Subcutaneous abdominal adipose tissue (tissue), 5 donors: Measurements from ENCODE around the gene ZNF107.

Source experiments
- H3K27ac ChIP-seq: one replicate; pipeline ENCODE4 v1.7.0; 2013; ENCODE audit warnings: low read depth, mild to moderate bottlenecking, inconsistent platforms, low read length, moderate library complexity
- H3K27me3 ChIP-seq, 5 donors: one replicate each; pipeline ENCODE4 v1.7.0; 2013; ENCODE audit warnings: low read length in 5 of 5, inconsistent platforms in 1 of 5; ENCODE audit not compliant: control insufficient read depth in 5 of 5, insufficient read depth in 4 of 5
- H3K36me3 ChIP-seq, 5 donors: one replicate each; pipeline ENCODE4 v1.7.0; 2013; ENCODE audit warnings: low read length in 5 of 5; ENCODE audit not compliant: control insufficient read depth in 5 of 5, insufficient read depth in 5 of 5
- H3K4me1 ChIP-seq, 5 donors: one replicate each; pipeline ENCODE4 v1.7.0; 2013; ENCODE audit warnings: low read length in 5 of 5, mild to moderate bottlenecking in 3 of 5, moderate library complexity in 1 of 5; ENCODE audit not compliant: control insufficient read depth in 5 of 5, insufficient read depth in 5 of 5
- H3K4me3 ChIP-seq, 5 donors: one replicate each; pipeline ENCODE4 v1.7.0; 2013; ENCODE audit warnings: low read length in 5 of 5, low read depth in 1 of 5
- H3K9ac ChIP-seq, 5 donors: one replicate each; pipeline ENCODE4 v1.7.0; 2013; ENCODE audit warnings: low read length in 5 of 5, mild to moderate bottlenecking in 4 of 5, moderate library complexity in 3 of 5
- H3K9me3 ChIP-seq, 5 donors: one replicate each; pipeline ENCODE4 v1.7.0; 2013; ENCODE audit warnings: low read length in 5 of 5; ENCODE audit not compliant: control insufficient read depth in 5 of 5
- donor health status: healthy.
- donor health status: healthy.
- donor health status: healthy.
- donor health status: healthy.
- donor health status: healthy.

ZNF107 gene

DNA sequence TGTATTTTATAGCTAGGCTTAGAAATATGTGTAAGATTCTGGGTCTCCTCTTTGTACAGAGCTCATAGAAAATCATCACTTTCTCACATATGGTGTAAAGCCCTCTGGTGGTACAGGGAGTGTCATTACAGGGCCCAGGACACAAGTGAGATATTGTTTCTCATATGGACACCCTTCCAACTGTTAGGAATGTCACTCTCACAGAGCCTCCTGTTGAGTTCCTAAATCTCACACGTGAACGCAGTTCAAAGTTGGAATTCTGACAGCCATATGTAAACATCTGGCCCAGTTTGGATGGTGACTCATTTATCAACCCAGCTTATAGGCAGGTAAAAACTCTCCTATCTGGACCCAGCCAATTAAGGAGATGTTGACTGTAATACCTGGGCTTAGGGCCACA lies 35.4 kb upstream of the ZNF107 start:
- no peaks in the 10 kb centered on the region for H3K4me1 ChIP-seq
- no peak overlapping the region for H3K4me3 ChIP-seq
- H3K36me3 ChIP-seq, result no peaks in the 10 kb centered on the region
- no peaks in the 10 kb centered on the region for H3K27me3 ChIP-seq
- no peak overlapping the region for H3K27ac ChIP-seq
- H3K9me3 ChIP-seq, result no peaks in the 10 kb centered on the region
- no peak overlapping the region for H3K9ac ChIP-seq

DNA sequence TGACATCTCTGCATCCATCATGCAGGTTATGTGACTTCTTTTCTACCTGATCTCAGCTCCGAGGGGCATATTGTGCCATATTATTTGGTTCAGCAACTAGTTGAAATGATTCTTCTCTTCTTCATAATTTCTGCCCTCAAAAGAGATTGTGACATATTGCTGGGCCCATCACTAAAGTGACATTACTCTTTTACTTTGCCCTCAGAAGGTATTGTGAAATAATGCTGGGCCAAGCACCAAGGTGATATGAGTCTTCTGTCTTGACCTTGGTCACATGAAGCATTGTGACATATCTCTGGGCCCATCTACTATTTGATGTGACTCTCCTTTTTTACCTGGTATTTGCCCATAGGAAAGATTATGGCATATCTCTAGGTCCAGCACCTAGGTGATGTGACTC lies 33.9 kb upstream of the ZNF107 start:
- no peaks in the 10 kb centered on the region for H3K36me3 ChIP-seq
- H3K4me1 ChIP-seq, result no peaks in the 10 kb centered on the region
- no peak overlapping the region for H3K4me3 ChIP-seq
- no peaks in the 10 kb centered on the region for H3K27me3 ChIP-seq
- H3K27ac ChIP-seq, result no peak overlapping the region
- no peak overlapping the region for H3K9ac ChIP-seq
- no peaks in the 10 kb centered on the region for H3K9me3 ChIP-seq

DNA sequence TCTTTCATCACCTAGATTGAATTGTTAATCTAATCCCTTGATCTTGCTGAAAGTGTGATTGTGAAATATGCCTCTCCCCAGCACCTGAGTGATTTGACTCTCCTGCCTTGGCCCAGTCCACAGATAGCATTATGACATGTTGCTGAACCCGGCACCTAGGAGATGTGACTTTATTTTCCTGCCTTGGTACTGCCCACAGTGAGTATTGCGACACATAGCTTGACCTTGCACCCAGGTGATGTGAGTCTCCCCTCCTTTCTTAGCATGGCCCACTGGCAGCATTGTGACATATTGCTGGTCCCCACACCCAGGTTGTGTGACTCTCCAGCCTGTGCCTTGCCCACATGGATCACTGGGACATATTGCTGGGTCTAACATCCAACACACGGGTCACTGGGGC lies 32.5 kb upstream of the ZNF107 start:
- Histone ChIP-seq H3K4me3 (no peak overlapping the region), H3K9me3 (no peaks in the 10 kb centered on the region), H3K36me3 (no peaks in the 10 kb centered on the region), H3K9ac (no peak overlapping the region), H3K4me1 (no peaks in the 10 kb centered on the region), H3K27me3 (no peaks in the 10 kb centered on the region), H3K27ac (no peak overlapping the region)

DNA sequence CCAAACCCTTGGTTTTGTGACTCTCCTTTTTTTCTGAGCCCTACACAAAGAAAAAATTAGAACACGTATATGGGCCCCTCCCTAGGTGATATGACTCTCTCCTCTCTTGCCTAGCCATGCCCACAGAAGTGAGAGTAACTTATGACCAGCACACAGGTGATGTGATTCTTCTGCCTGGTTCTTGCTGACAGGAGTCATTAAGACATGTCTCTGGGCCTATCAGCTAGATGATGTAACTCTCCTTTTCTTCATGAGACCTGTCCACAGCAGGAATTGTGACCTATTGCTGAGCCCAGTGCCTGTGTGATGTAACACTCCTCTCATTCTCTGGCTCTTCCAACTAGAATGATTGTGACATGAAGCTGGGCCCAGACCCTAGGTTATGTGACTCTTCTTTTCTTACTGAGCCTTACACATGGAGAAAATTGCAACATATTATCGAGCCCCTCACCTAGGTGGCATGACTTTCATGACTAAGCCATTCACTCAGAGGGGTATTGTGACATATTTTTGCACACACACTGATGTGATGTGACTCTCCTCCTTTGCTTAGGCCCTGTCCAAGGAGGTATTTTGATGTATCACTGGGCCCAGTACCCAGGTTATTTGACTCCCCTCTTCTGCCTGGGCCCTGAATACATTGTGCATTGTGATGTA lies 31.4 kb upstream of the ZNF107 start:
- Histone ChIP-seq H3K36me3 (no peaks in the 10 kb centered on the region), H3K9ac (no peak overlapping the region), H3K4me1 (no peaks in the 10 kb centered on the region), H3K27ac (no peak overlapping the region), H3K27me3 (no peaks in the 10 kb centered on the region), H3K9me3 (no peaks in the 10 kb centered on the region), H3K4me3 (no peak overlapping the region)

DNA sequence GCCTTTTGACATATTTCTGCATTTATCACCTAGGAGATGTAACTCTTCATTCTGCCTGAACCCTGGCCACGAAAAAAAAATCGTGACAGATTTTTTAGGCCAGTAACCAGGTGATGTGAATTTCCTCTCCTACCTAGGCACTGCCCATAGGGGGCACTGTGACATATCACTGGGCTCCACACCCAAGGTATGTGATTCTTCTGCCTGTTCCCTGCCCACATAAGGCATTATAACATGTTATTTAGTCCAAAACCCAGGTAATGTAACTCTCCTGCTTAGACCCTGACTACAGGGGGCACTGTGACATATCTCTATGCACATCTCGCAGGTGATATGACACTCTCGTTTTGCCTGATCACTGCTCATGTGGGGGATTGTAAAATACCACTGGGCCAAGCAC lies 29.5 kb upstream of the ZNF107 start:
- no peaks in the 10 kb centered on the region for H3K9me3 ChIP-seq
- no peaks in the 10 kb centered on the region for H3K27me3 ChIP-seq
- H3K36me3 ChIP-seq, result no peaks in the 10 kb centered on the region
- no peak overlapping the region for H3K9ac ChIP-seq
- no peak overlapping the region for H3K4me3 ChIP-seq
- no peak overlapping the region for H3K27ac ChIP-seq
- H3K4me1 ChIP-seq, result no peaks in the 10 kb centered on the region

DNA sequence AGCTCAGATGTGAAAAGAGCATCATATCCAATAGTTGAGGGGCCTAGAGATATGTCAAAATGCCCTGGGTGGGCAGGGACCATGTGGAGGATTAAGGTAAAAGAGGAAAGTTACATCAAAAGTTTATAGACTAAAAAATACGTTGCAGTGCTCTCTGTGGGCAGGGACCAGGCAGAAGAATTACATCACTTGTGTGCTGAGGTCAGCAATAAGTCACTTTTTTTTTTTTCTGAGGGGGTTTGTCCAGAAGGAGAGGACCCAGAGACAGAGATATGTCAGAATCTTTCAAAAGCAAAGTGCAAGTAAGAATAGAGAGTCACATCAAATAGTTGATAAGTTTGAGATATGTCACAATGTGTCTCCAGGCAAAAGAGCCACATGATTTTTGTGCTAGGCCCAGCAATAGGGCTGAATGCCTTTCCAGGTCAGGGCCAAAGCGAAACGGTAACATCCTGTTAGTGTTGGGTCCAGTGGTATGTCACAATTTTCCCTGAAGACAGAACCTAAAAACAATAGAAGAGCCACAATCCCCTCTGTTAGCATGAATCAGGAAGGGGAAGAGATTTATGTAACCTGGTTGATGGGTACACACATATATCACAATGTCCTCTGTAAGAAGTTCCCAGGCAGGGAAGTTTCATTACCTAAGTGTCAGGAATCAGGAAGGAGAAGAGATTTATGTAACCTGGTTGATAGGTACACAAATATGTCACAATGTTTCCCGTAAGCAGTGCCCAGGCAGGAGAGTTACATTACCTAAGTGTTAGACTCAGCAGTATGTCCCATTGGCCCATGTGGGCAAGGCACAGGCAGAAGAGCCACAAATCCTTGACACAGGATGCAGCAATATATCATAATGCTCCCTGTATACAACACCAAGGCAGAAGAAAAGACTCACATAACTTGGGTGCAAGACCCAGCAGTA lies 28.1 kb upstream of the ZNF107 start:
- Histone ChIP-seq H3K27ac (no peak overlapping the region), H3K4me3 (no peak overlapping the region)

DNA sequence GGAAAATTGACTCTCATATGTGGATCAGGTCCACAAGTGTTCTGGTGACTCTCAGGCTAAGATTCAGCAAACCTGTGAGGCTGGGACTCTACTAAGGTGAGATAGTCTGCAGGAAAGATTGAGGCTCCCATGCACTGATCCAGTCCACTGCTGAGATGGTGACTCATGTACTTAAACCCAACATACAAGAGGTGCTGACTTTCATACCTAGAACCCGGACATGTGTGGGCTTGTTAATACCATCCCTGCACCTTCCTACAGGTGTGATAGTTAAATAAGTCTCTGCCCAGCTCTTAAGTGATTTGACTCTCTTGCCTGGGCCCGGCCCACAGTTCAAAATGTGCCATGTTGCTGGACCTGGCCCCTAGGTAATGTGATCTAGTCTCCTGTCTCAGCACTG lies 27.1 kb upstream of the ZNF107 start:
- no peak overlapping the region for H3K27ac ChIP-seq
- no peaks in the 10 kb centered on the region for H3K4me1 ChIP-seq
- H3K27me3 ChIP-seq, result no peaks in the 10 kb centered on the region
- H3K9ac ChIP-seq, result no peak overlapping the region
- no peaks in the 10 kb centered on the region for H3K9me3 ChIP-seq
- H3K36me3 ChIP-seq, result no peaks in the 10 kb centered on the region
- H3K4me3 ChIP-seq, result no peak overlapping the region

More for the DNA sequence above, 28.1 kb upstream of the ZNF107 start:
- H3K9me3 ChIP-seq, result no peaks in the 10 kb centered on the region
- no peak overlapping the region for H3K9ac ChIP-seq
- H3K36me3 ChIP-seq, result no peaks in the 10 kb centered on the region
- no peaks in the 10 kb centered on the region for H3K4me1 ChIP-seq
- H3K27me3 ChIP-seq, result no peaks in the 10 kb centered on the region

DNA sequence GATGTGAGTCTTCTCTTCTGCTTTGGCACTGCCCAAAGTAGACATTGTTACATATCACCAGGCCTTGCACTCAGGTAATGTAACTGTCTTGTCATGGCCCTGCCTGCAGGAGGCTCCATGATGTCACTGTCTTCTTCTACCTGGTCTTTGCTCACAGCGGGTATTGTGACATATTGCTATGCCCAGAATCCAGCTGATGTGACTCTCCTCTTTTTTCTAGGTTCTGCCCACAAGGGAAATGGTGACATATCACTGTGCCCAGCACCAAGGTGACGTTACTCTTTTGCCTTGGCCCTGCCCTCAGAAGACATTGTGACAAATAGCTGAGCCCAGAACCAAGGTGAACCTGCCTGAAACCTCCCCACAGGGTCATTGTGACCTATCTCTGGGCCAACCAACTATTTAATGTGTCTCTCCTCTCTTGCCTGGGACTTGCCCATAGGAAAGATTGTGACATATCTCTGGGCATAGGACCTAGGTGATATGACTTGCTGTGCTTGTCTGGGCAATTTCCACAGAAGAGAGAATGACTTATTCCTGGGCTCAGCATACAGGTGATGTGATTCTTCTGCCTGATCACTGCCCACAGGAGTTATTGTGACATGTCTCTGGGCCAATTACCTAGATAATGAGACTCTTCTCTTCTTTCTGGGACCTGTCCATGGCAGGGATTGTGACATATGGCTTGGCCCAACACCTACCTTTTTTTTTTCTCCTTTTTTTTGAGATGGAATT lies 26.5 kb upstream of the ZNF107 start:
- no peak overlapping the region for H3K27ac ChIP-seq
- H3K9ac ChIP-seq, result no peak overlapping the region

DNA sequence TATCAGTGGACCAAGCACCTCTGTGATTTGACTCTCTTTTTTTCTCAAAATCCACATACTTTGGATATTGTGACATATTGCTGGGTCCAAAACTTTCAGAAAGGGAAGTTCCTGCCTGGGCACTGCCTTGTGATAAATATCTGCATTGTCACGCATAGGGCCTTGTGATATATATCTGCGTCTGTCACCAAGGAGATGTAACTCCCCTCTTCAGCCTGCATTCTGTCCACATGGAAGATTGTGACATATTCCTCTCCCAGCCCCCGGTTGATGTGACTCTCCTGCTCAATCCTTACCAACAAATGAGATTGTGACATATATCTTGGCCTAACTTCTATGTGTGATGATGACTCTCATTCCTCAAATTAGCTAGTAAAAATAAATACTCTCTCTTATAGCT lies 25.4 kb upstream of the ZNF107 start:
- Histone ChIP-seq H3K9ac (no peak overlapping the region), H3K27ac (no peak overlapping the region), H3K9me3 (no peaks in the 10 kb centered on the region), H3K4me3 (no peak overlapping the region), H3K36me3 (no peaks in the 10 kb centered on the region), H3K4me1 (no peaks in the 10 kb centered on the region), H3K27me3 (no peaks in the 10 kb centered on the region)

More for the DNA sequence above, 26.5 kb upstream of the ZNF107 start:
- Histone ChIP-seq H3K27me3 (no peaks in the 10 kb centered on the region), H3K4me1 (no peaks in the 10 kb centered on the region), H3K9me3 (no peaks in the 10 kb centered on the region), H3K36me3 (no peaks in the 10 kb centered on the region), H3K4me3 (no peak overlapping the region)

DNA sequence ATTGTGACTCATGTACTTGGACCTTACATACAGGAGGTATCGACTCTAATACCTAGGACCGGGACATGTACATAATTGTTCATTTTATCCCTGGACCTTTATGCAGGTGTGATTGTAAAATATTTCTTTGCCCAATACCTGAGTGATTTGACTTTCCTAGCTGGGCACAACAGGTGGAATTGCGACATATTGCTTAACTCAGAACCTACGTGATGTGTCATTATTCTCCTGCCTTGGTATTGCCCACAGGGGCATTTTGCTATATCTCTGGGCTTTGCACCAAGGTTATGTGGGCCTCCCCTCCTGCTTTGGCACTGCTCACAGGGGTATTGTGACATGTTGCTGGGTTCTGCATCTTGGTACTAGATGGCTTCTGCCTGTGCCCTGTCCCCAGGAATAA lies 23.9 kb upstream of the ZNF107 start:
- Histone ChIP-seq H3K9me3 (no peaks in the 10 kb centered on the region), H3K27ac (no peak overlapping the region), H3K4me1 (no peaks in the 10 kb centered on the region), H3K36me3 (no peaks in the 10 kb centered on the region), H3K4me3 (no peak overlapping the region), H3K9ac (no peak overlapping the region), H3K27me3 (no peaks in the 10 kb centered on the region)
